ENCODE results near the gene RASGRF2.

Gene RASGRF2

GRCh38 chr5:81065492-81065891 lies 105.3 kb downstream of the RASGRF2 start:
- no peak overlapping the region for H3K4me2 ChIP-seq (ENCODE audit: low read length)
- no peak overlapping the region for H3K23ac ChIP-seq (ENCODE audit: low read length)
- no peak overlapping the region for H3K9ac ChIP-seq (ENCODE audit: low read length)
- DNase-seq, result no peak
- H3K9me3 ChIP-seq (ENCODE audit: insufficient read depth, low read depth, low read length), result no peaks in the 10 kb centered on the region
- no peak overlapping the region for H4K91ac ChIP-seq (ENCODE audit: low read depth, low read length)
- peak overlapping the region; percentile 21 for H3K27ac ChIP-seq (ENCODE audit: low read depth, low read length)
- no peak overlapping the region for H3K14ac ChIP-seq (ENCODE audit: low read length)
- no peak overlapping the region for H2BK12ac ChIP-seq (ENCODE audit: low read length)
- peaks cover 2% of the 10 kb centered on the region for H3K79me2 ChIP-seq (ENCODE audit: control insufficient read depth, insufficient read depth, low read length, poor library complexity)
- no CpG with 5 or more reads among the region's 3 CpGs for WGBS (ENCODE audit: extremely low coverage, insufficient coverage, insufficient read length)
- no peak overlapping the region for H2AFZ ChIP-seq (ENCODE audit: insufficient read depth, low read length, poor library complexity)
- H4K8ac ChIP-seq (ENCODE audit: low read depth, low read length), result no peak overlapping the region
- H3K4me3 ChIP-seq (ENCODE audit: low read depth, low read length), result no peak overlapping the region
- no peak overlapping the region for H3K18ac ChIP-seq (ENCODE audit: low read length)
- H2BK5ac ChIP-seq (ENCODE audit: low read depth, low read length, poor library complexity), result no peak overlapping the region
- H2BK120ac ChIP-seq (ENCODE audit: insufficient read depth, low read length, poor library complexity), result no peak overlapping the region
- H3K4ac ChIP-seq (ENCODE audit: low read depth, low read length), result no peak overlapping the region
- peaks cover 9 to 26% of the 10 kb centered on the region in 2 experiments for H3K36me3 ChIP-seq (ENCODE audit: control insufficient read depth in 1 of 2, insufficient read depth in 2 of 2, low read length in 2 of 2)
- H3K79me1 ChIP-seq (ENCODE audit: low read length), result no peaks in the 10 kb centered on the region
- H4K12ac ChIP-seq (ENCODE audit: low read depth, low read length), result no peak overlapping the region
- H2AK5ac ChIP-seq (ENCODE audit: low read length), result no peak overlapping the region
- no peaks in the 10 kb centered on the region for H3K27me3 ChIP-seq (ENCODE audit: insufficient read depth, low read length)
- H3K4me1 ChIP-seq (ENCODE audit: control insufficient read depth in 1 of 2, insufficient read depth in 2 of 2, low read length in 2 of 2), result peaks cover 9 to 11% of the 10 kb centered on the region in 2 experiments

- Histone ChIP-seq H2AK5ac (ENCODE audit: low read length) (no peak overlapping the region), H3K4ac (ENCODE audit: low read depth, low read length) (no peak overlapping the region), H3K9ac (ENCODE audit: low read length) (no peak overlapping the region), H3K18ac (ENCODE audit: low read length) (no peak overlapping the region), H2BK120ac (ENCODE audit: insufficient read depth, low read length, poor library complexity) (no peak overlapping the region), H2BK5ac (ENCODE audit: low read depth, low read length, poor library complexity) (no peak overlapping the region), H4K12ac (ENCODE audit: low read depth, low read length) (no peak overlapping the region), H3K4me2 (ENCODE audit: low read length) (no peak overlapping the region), H3K79me1 (ENCODE audit: low read length) (no peaks in the 10 kb centered on the region), H3K4me3 (ENCODE audit: low read depth, low read length) (no peak overlapping the region), H2BK12ac (ENCODE audit: low read length) (no peak overlapping the region), H4K8ac (ENCODE audit: low read depth, low read length) (no peak overlapping the region), H2AFZ (ENCODE audit: insufficient read depth, low read length, poor library complexity) (no peak overlapping the region), H3K14ac (ENCODE audit: low read length) (no peak overlapping the region), H3K27ac (ENCODE audit: low read depth, low read length) (no peak overlapping the region), H3K27me3 (ENCODE audit: insufficient read depth, low read length) (no peaks in the 10 kb centered on the region), H3K36me3 (ENCODE audit: control insufficient read depth in 1 of 2, insufficient read depth in 2 of 2, low read length in 2 of 2) (peaks cover 10 to 27% of the 10 kb centered on the region in 2 experiments), H3K9me3 (ENCODE audit: insufficient read depth, low read depth, low read length) (no peaks in the 10 kb centered on the region), H3K23ac (ENCODE audit: low read length) (no peak overlapping the region), H4K91ac (ENCODE audit: low read depth, low read length) (no peak overlapping the region), H3K4me1 (ENCODE audit: control insufficient read depth in 1 of 2, insufficient read depth in 2 of 2, low read length in 2 of 2) (peaks cover 9 to 11% of the 10 kb centered on the region in 2 experiments), H3K79me2 (ENCODE audit: control insufficient read depth, insufficient read depth, low read length, poor library complexity) (peaks cover 2% of the 10 kb centered on the region)
- DNase-seq, result no peak
- WGBS (ENCODE audit: extremely low coverage, insufficient coverage, insufficient read length), result no CpG with 5 or more reads among the region's 4 CpGs
These were observed 105.9 kb downstream of the RASGRF2 start for GRCh38 chr5:81066102-81066501.

DNA sequence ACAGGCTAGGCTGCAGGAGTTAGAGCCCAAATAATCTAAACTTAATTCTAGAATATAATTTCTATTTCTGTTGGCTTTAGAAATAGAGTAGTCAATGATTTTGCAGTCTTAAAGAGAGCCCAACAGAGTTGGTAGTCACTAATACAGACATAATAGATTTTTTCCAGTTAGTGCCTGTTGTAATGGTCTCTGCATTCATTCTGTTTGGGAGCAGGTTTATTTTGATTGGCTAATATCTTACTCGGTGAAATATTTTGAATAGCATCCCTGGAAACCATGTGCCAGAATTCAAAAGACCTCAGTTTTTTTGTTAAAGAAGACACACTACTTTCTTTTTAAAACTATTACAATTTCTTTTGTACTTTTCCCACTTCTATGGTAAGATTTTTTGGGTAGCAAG lies 107.2 kb downstream of the RASGRF2 start:
- Histone ChIP-seq H2BK120ac (ENCODE audit: insufficient read depth, low read length, poor library complexity) (no peak overlapping the region), H2AFZ (ENCODE audit: insufficient read depth, low read length, poor library complexity) (no peak overlapping the region), H4K12ac (ENCODE audit: low read depth, low read length) (no peak overlapping the region), H3K4me3 (ENCODE audit: low read depth, low read length) (no peak overlapping the region), H3K27ac (ENCODE audit: low read depth, low read length) (no peak overlapping the region), H3K36me3 (ENCODE audit: control insufficient read depth in 1 of 2, insufficient read depth in 2 of 2, low read length in 2 of 2) (peaks cover 10 to 27% of the 10 kb centered on the region in 2 experiments), H2BK5ac (ENCODE audit: low read depth, low read length, poor library complexity) (no peak overlapping the region), H3K18ac (ENCODE audit: low read length) (no peak overlapping the region), H3K79me2 (ENCODE audit: control insufficient read depth, insufficient read depth, low read length, poor library complexity) (peaks cover 2% of the 10 kb centered on the region), H4K91ac (ENCODE audit: low read depth, low read length) (no peak overlapping the region), H3K79me1 (ENCODE audit: low read length) (no peaks in the 10 kb centered on the region), H3K4me2 (ENCODE audit: low read length) (no peak overlapping the region), H3K23ac (ENCODE audit: low read length) (no peak overlapping the region), H3K4me1 (ENCODE audit: control insufficient read depth in 1 of 2, insufficient read depth in 2 of 2, low read length in 2 of 2) (peaks cover 9 to 11% of the 10 kb centered on the region in 2 experiments), H3K14ac (ENCODE audit: low read length) (no peak overlapping the region), H3K4ac (ENCODE audit: low read depth, low read length) (no peak overlapping the region), H2BK12ac (ENCODE audit: low read length) (no peak overlapping the region), H3K9ac (ENCODE audit: low read length) (no peak overlapping the region), H2AK5ac (ENCODE audit: low read length) (no peak overlapping the region), H3K27me3 (ENCODE audit: insufficient read depth, low read length) (no peaks in the 10 kb centered on the region), H4K8ac (ENCODE audit: low read depth, low read length) (no peak overlapping the region), H3K9me3 (ENCODE audit: insufficient read depth, low read depth, low read length) (no peaks in the 10 kb centered on the region)
- no CpG with 5 or more reads among the region's 1 CpG for WGBS (ENCODE audit: extremely low coverage, insufficient coverage, insufficient read length)
- no peak for DNase-seq

- Histone ChIP-seq H3K4ac (ENCODE audit: low read depth, low read length) (no peak overlapping the region), H2AK5ac (ENCODE audit: low read length) (no peak overlapping the region), H3K4me1 (ENCODE audit: control insufficient read depth in 1 of 2, insufficient read depth in 2 of 2, low read length in 2 of 2) (peaks cover 9 to 11% of the 10 kb centered on the region in 2 experiments), H3K23ac (ENCODE audit: low read length) (no peak overlapping the region), H3K4me2 (ENCODE audit: low read length) (no peak overlapping the region), H3K9me3 (ENCODE audit: insufficient read depth, low read depth, low read length) (no peaks in the 10 kb centered on the region), H3K18ac (ENCODE audit: low read length) (no peak overlapping the region), H2AFZ (ENCODE audit: insufficient read depth, low read length, poor library complexity) (no peak overlapping the region), H2BK120ac (ENCODE audit: insufficient read depth, low read length, poor library complexity) (no peak overlapping the region), H2BK12ac (ENCODE audit: low read length) (no peak overlapping the region), H3K79me1 (ENCODE audit: low read length) (no peaks in the 10 kb centered on the region), H3K9ac (ENCODE audit: low read length) (no peak overlapping the region), H3K27ac (ENCODE audit: low read depth, low read length) (no peak overlapping the region), H3K14ac (ENCODE audit: low read length) (no peak overlapping the region), H2BK5ac (ENCODE audit: low read depth, low read length, poor library complexity) (no peak overlapping the region), H3K36me3 (ENCODE audit: control insufficient read depth in 1 of 2, insufficient read depth in 2 of 2, low read length in 2 of 2) (peaks cover 10 to 32% of the 10 kb centered on the region in 2 experiments), H3K4me3 (ENCODE audit: low read depth, low read length) (no peak overlapping the region), H4K8ac (ENCODE audit: low read depth, low read length) (no peak overlapping the region), H4K91ac (ENCODE audit: low read depth, low read length) (no peak overlapping the region), H3K79me2 (ENCODE audit: control insufficient read depth, insufficient read depth, low read length, poor library complexity) (peaks cover 2% of the 10 kb centered on the region), H4K12ac (ENCODE audit: low read depth, low read length) (no peak overlapping the region), H3K27me3 (ENCODE audit: insufficient read depth, low read length) (no peaks in the 10 kb centered on the region)
- WGBS (ENCODE audit: extremely low coverage, insufficient coverage, insufficient read length), result no CpG with 5 or more reads among the region's 6 CpGs
- no peak for DNase-seq
These were observed 107.9 kb downstream of the RASGRF2 start for GRCh38 chr5:81068063-81068462.

Measured in trophoblast cell (in vitro differentiated cells and primary cell).